NCI-H2196 treated with DMSO at 0.1 percent for 48 hours (cell line): ENCODE results near the gene CPNE4.
"Not testable (repeated sequence)": the region's sequence is repeated elsewhere in the genome, so short reads cannot be mapped to it uniquely, and the experiment has no call there.

Experiments used
- DNase-seq: peaks from one replicate; lab custom pipeline; 2025; ENCODE audit not compliant: unreplicated experiment; lab: John Stamatoyannopoulos, UW

CPNE4 gene

GRCh38 chr3:132034486-132035464, at the start of gene CPNE4:
TSS of gene CPNE4 (minus strand) at chr3:132035014.
- DNase-seq: peak; percentile 86

DNA sequence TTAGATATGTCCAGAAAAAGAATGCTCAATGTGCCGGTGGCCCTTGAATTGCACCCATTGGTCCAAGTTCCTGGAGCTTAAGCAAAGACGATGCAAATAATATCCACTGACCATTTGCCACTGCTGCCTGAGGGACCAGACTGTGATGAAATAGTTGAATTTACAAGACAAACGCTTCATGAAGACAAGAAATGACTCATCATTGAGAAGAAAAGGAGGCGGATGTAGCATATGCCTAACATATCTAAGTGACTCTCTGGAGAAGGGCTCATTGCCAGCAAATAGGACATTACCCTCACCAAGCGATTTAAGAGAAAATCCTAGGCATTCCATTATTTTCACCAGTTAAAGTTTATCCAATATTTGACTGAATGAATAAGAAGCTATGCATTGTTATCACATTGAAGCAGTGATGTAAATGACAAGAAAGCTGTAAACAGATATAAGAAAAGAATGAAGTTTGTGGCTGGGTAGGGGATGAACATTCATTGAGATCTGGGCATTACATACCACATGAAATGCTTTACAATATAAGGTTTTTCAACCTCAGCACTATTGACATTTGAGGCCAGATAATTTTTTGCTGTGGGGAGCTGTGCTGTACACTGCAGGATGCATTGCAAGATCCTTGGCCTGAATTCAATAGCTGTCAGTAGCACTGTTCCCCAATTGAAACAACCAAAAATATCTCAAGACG, 48.9 kb upstream of the CPNE4 start:
- no peak for DNase-seq

GRCh38 chr3:132083159-132083558, 48.3 kb upstream of the CPNE4 start:
- DNase-seq: no peak

DNA sequence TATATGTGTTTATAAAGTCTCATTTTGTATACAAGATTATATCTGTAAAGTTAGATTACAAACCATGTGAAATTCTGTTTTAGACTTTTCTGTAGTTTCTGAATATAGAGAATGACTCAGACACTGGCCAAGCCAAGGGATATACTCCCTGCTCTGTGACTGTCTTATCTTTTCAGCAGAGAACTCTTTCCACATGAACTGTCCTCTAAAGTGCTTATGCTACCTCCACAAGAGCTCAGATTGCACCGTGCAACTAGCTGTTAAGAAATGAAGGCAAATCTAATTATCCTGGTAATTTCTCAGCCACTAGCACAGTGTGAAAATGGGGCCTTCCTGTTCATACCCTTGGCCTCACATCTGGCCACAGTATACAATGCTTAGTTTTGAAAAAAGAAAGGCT, 44.3 kb upstream of the CPNE4 start:
- DNase-seq: no peak

DNA sequence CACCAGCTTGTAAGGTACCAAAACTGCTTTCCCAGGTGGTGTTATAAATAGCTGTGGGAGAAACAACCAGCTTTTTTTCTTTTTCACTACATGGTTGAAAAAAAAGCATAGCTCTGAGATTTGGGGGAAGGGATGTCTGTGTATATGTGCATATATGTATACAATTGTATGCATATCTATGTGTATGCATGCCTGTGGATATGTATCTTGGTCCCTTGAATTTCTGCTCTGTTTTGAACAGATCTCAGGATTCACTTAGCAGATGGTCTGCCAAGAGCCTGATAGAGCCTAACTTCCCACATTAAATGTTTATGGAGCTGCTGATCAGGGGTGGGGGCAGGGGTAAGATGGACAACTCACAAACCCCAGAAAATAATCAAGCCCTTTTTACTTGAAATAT, 39.0 kb upstream of the CPNE4 start:
- no peak for DNase-seq

- DNase-seq: peak; percentile 32
Measured at GRCh38 chr3:132071043-132071442, 36.2 kb upstream of the CPNE4 start.

DNA sequence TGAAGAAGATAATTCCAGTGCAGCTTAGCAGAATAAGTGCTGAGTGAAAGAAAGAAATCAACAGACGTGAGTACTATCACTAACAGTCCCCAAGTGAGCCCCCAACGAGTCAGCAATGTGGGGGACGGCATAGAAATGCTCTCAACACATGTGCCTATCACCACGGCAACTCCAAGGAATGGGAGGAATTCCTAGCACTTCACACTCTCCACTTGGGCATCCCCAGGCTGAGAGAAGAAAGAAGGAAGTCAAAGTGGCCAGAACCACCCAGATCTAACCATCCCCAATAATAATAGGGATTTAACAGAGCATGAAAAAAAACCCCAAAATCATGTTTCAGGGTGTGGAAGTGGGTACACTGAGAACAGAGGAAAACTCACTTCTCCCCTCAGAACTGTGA, 29.3 kb upstream of the CPNE4 start:
- no peak for DNase-seq

DNA sequence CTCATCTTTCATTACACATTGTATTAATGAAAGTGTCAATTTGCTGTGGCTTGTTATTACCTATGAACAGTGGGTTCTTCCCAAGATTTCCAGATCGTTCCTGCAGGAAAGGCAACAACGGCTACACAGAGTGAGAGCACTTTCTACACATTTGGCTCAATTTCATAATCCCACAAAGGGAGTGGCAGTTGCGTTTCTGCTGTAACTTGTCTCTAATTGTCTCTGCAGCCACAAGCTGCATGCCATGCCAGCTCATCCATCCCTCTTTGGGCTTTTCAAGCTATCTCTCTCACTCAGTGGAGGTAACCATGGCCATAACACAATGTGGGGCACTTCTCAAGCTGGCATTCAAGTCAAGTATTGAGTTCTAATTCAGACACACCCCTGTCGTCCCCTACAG, 27.7 kb upstream of the CPNE4 start:
- no peak for DNase-seq

DNA sequence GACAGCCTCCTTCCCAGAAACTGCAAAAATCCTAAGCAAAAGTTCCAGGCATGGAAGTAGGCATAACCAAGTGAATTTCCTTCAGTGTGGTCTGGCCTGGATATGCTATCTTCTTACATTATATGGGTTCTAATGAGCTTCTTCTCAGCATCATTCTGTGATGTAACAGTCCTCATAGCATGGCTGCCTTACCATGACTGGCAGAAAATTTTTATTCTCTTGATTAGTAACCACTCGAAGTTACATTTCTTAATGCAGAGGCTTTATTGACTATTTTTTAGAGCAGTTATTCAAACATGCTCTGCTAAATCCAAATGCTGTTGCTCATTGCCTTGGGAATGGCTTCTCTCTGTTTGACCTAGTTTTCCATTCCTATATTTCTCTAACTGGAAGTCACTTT, 21.1 kb upstream of the CPNE4 start:
- DNase-seq: no peak

DNA sequence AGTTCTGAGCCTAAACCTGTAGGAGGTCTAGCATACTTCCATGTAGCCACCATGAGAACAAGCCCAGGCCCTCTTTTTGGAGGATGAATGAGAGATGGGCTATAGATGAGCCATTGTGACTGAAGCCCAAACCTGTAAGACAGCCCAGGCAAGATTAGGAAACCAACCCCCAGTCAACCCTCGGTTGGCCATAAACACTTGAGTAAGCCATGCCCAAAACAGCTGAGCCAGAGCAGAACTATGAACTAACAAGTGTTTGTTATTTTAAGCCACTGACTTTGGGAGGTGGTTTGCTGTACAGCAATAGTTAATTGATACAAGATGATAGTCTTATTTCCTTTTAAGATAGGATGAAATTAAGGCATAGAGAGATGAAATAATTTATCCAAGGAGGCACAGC, 12.4 kb upstream of the CPNE4 start:
- no peak for DNase-seq

- not testable (repeated sequence) for DNase-seq
Measured at GRCh38 chr3:132044874-132045273, 10.1 kb upstream of the CPNE4 start.

DNA sequence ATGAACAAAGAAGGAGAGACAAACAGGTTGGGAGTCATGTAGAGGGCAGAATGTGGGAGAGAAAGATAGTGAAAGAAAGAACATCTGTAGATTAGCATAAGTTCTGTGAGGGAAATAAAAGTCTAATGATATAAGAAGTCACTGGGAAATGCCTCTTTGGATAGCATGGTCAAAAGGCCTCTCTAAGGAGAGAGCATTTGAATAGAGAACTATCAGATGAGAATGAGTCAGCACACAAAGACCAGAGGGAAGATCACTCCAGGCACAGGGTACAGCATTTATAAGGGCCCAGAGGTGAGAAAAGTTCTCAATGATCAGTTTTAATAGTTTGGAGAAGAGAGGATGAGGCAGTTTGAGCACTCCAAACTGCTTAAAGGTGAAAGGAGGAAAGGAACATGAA, 7.9 kb upstream of the CPNE4 start:
- DNase-seq: no peak

- peak; percentile 76 for DNase-seq
Measured at GRCh38 chr3:132038198-132038825, 3.5 kb upstream of the CPNE4 start.

DNA sequence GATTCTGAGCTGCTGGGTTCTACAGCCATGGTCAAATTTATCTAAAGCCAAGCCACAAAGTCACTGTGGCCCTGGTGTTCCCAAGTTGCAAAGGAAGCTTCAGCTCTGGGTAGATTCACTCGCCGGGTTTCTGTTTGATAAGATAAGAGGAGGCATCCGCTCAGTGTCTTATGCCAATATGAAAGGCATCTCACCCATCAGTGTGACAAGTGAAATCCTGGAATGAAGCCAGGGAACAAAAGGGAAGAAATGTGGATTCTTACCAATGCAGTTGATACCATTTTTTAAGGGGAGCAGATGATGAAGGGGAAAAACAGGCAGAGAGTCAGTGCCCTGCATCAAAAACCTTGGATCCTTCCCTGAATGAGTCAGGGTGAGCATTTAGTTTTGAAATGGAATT, 2.8 kb upstream of the CPNE4 start:
- no peak for DNase-seq

DNA sequence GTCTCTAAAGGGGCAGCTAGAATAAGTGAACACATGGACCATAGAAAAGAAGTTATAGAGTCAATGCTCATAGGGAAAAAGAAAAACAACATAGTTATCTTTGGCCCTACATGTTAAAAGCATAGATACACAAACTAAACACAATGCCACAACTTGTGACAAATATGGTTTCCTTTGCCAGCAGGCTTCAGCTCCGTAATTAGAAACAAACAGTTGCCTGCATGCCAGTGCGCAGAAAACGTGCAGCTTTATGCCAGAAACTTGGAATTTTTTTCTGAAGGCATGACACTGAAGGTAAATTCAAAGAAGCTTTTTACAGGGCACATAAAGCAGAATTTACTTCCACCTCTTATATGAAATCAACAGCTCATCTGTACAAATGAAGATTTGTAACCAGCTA, 2.2 kb upstream of the CPNE4 start:
- DNase-seq: no peak

DNA sequence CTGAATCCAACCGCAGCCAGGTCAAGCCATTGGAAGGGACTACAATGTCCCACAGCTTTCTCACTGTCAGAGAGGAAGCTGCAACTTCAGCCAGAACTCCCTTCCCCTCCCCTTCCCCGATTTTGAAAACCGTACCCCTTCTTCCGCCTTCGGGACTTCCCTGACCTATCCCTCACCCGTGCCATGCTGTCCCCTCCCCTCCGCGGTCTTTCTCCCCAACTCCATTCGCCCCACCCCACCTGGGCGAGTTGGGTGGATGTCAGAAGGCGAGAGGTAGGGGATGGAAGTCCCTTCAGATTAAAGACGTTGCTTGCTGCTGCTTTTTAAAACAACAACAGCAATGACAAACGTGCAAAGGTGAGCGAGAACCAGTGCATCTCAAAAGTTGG, 723 bp downstream of the CPNE4 start:
- DNase-seq: no peak

DNA sequence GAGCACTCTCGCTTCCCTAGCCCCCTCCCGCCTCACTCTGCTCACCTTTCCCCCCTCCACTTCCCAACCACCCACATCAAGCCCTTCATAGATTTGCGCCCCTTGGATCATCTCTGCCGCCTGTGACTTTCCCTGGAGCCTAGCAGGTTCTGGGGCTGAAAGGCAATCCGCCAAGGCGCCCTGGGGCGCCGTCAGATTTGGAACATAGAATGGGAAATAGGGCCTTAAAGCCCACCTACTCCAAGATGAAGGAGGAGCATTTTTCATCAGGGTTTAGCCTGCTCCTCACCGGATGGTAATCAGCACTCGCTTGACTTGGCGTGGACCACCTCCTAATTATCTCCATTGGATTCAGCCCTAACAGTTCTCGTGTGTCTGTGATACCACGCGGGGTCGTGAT, 1.3 kb downstream of the CPNE4 start:
- DNase-seq: no peak

GRCh38 chr3:132032959-132033358, 1.9 kb downstream of the CPNE4 start:
- no peak for DNase-seq

DNA sequence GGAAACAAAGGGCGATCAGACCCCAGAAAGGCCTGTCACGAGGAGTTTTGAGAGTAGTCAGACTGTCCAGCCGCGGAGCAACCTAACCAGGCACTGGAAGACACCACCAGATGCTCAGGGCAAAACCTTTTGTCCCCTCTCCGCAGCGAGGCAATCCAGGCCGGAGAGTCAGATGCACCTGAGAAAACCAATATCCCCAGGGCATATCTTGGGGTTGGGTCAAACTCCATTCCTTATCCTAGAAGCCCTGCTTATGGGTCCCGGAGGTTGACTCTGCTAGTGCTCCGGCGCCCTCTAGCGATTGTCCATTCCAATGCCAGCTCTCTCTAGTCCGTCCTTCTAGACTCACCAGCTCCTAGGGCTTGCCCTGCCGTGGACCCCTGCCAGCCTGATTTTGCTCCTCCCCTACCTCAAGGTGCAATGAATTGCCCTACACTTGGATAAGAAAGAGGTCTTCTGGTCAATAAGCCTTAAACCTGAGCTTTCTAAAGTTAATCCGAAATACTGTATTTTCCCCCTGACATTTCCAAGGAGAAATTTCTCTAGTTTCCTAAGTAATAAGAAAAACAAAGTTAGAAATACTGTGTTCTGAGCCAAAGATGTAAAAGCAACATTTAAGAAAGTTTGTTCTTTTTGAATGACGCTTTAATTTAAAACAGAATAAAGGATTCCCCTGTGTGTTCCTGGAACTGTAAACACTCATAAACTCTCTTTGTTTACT, 5.5 kb downstream of the CPNE4 start:
- peak; percentile 94 for DNase-seq

DNA sequence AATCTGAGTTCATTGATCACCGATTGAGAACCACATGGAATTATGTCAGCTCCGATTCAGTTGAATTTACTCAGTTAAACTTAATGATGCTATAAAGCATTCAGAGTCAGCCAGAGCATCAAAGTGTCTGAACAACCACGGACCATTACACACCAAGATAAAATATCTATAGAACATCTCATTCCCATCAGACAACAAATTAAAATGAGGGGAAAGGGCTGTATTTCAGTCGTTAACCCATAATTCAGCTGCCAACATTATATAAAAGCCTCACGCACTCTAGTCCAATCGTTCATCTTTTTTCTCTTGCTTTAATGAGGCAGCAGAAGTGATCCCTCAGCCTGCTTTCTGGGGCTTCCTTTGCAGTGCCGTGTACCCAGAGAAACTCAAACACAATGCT, 11.9 kb downstream of the CPNE4 start:
- DNase-seq: no peak

DNA sequence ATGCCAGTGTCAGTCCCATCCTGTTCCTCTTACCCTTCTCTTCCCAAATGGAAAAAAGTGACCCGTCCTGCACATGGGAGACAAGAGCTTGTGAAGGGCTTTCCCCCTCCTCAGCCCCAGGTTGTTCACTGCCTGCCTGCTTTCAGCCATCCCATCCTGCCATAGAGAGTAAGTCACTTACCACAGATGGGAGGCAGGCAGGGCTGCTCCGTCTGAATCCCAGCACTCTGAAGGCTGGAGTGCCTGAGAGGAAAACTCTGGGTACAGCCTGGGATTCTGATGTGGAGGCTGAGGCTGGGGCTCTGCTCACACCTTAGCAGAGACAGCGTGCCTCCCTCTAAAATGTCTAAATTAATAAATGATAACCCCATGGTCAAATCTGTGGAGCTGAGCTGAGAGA, 14.8 kb downstream of the CPNE4 start:
- DNase-seq: no peak
